RWPE2 (cell line): ENCODE data around the gene CD93.

ENCODE experiments used
- ATAC-seq: fragments of 200-7000 bp; cut with Tn5 transposase; 3 replicates; pipeline ENCODE4 v1.9.1; 2021; ENCODE audit warnings: low read depth
- DNase-seq: peaks from one replicate; pipeline ENCODE4 v3.0.0-alpha.2; 2020; ENCODE audit warnings: low spot score
- H3K27ac ChIP-seq: fragments of 450-650 bp; 2 replicates; pipeline ENCODE4 v1.5.1; 2017; ENCODE audit warnings: mild to moderate bottlenecking; ENCODE audit not compliant: poor library complexity, severe bottlenecking
- H3K27me3 ChIP-seq: fragments of 250-450 bp; sonication (Bioruptor Pico); 2 replicates; pipeline ENCODE4 v1.5.1; 2021; ENCODE audit warnings: mild to moderate bottlenecking, moderate library complexity; ENCODE audit not compliant: insufficient read depth, poor library complexity, severe bottlenecking
- H3K36me3 ChIP-seq: fragments of 250-450 bp; sonication (Bioruptor Pico); 2 replicates; pipeline ENCODE4 v1.5.1; 2020; ENCODE audit warnings: low read depth, mild to moderate bottlenecking, moderate library complexity
- H3K4me1 ChIP-seq: fragments of 250-450 bp; sonication (Bioruptor Pico); 2 replicates; pipeline ENCODE4 v1.5.1; 2021; ENCODE audit warnings: mild to moderate bottlenecking, moderate library complexity; ENCODE audit not compliant: insufficient read depth, poor library complexity, severe bottlenecking
- H3K4me3 ChIP-seq: fragments of 250-450 bp; sonication (Bioruptor Pico); 2 replicates; pipeline ENCODE4 v1.5.1; 2021; ENCODE audit warnings: mild to moderate bottlenecking, moderate library complexity; ENCODE audit not compliant: severe bottlenecking
- H3K9me3 ChIP-seq: fragments of 250-450 bp; sonication (Bioruptor Pico); 2 replicates; pipeline ENCODE4 v1.5.1; 2021; ENCODE audit warnings: mild to moderate bottlenecking, moderate library complexity; ENCODE audit not compliant: severe bottlenecking
- CTCF ChIP-seq: fragments of 450-650 bp; IDR thresholded peaks from one replicate; pipeline ENCODE4 v1.5.1; 2017; ENCODE audit warnings: mild to moderate bottlenecking, moderate library complexity; ENCODE audit not compliant: poor library complexity, severe bottlenecking

The CD93 gene

DNA sequence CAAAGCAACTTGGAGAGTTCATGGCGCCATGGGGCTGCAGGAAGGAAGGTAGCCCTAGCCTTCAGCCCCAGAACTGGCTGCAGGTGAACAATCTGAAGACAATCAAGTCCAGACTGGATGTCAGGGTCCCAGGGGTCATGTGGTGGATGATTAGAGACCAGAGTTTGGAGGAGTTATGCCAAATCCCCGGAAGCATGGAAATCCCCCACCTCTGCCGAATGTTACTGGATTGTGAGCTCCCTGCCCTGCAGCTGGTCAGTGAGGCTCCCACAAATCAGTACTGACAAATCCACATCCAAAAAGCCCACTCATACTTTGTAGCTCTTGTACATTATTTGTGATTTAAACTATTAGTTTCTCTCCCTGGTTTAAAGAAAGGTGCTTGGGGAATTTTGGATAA, 21.3 kb upstream of the CD93 start:
- Histone ChIP-seq H3K9me3 (no peaks in the 10 kb centered on the region), H3K27ac (no peak overlapping the region), H3K36me3 (no peaks in the 10 kb centered on the region), H3K4me3 (no peak overlapping the region), H3K27me3 (no peaks in the 10 kb centered on the region), H3K4me1 (peaks cover 8% of the 10 kb centered on the region)
- TF ChIP-seq CTCF, result no peak
- ATAC-seq (no peak), DNase-seq (no peak)

- Histone ChIP-seq H3K36me3 (no peaks in the 10 kb centered on the region), H3K9me3 (no peaks in the 10 kb centered on the region), H3K4me3 (no peak overlapping the region), H3K27me3 (no peaks in the 10 kb centered on the region), H3K4me1 (peaks cover 9% of the 10 kb centered on the region), H3K27ac (no peak overlapping the region)
- no peak for DNase-seq
- no peak for TF ChIP-seq CTCF
- ATAC-seq, result no peak
Observed at GRCh38 chr20:23106271-23106851, 20.2 kb upstream of the CD93 start.

- peaks cover 19% of the 10 kb centered on the region for H3K4me1 ChIP-seq
- no peaks in the 10 kb centered on the region for H3K27me3 ChIP-seq
- no peak for DNase-seq
- H3K27ac ChIP-seq, result no peak overlapping the region
- no peak for TF ChIP-seq CTCF
- no peak overlapping the region for H3K4me3 ChIP-seq
- no peak for ATAC-seq
- H3K36me3 ChIP-seq, result no peaks in the 10 kb centered on the region
- no peaks in the 10 kb centered on the region for H3K9me3 ChIP-seq
Observed at GRCh38 chr20:23105193-23105592, 19.1 kb upstream of the CD93 start.

DNA sequence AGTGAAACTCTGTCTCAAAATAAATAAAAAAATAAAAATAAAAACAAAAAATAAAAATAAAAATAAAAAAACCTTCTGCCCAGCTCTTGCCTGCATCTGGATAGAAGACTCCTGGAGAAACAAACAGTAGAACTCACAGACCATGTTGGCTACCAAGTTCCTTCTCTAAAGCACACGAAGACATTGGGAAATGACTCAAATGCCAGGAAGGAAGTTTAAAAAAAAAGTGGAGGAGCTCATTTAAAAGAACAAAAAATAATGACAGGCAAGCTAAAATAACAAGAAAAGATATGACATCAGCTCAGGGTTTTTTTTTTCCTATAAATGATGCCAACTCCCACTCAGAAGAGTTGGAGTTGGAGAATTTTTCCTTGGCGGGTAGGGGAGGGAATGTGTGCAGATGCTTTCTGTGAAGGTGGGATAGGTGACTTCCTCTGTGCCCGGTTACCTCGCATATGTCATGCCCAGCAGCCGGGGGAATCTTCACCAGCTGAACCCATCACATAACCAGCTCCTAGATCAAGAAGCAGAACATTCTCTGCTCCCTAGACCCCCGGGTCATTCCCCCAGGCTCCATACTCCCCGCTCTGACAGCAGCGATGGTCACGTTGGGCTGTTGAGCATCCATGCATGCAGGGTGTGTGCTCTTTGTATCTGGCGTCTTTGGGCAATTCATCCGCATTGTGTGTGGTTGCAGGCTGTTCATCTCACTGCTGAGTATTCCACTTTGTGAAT, 17.3 kb upstream of the CD93 start:
- no peak for TF ChIP-seq CTCF
- H3K36me3 ChIP-seq, result no peaks in the 10 kb centered on the region
- H3K9me3 ChIP-seq, result no peaks in the 10 kb centered on the region
- DNase-seq (no peak), ATAC-seq (no peak)
- H3K27ac ChIP-seq, result no peak overlapping the region
- H3K4me3 ChIP-seq, result no peak overlapping the region
- peaks cover 30% of the 10 kb centered on the region for H3K4me1 ChIP-seq
- no peaks in the 10 kb centered on the region for H3K27me3 ChIP-seq
